NCI-H82 treated with DMSO at 0.1 percent for 48 hours (cell line): ENCODE results near the gene GPR63.
"Not testable (repeated sequence)": the region's sequence is repeated elsewhere in the genome, so short reads cannot be mapped to it uniquely, and the experiment has no call there.

Experiments used
- DNase-seq: peaks from one replicate; lab custom pipeline; 2025; ENCODE audit not compliant: unreplicated experiment; lab: John Stamatoyannopoulos, UW

Gene GPR63, protein sequence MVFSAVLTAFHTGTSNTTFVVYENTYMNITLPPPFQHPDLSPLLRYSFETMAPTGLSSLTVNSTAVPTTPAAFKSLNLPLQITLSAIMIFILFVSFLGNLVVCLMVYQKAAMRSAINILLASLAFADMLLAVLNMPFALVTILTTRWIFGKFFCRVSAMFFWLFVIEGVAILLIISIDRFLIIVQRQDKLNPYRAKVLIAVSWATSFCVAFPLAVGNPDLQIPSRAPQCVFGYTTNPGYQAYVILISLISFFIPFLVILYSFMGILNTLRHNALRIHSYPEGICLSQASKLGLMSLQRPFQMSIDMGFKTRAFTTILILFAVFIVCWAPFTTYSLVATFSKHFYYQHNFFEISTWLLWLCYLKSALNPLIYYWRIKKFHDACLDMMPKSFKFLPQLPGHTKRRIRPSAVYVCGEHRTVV

DNA sequence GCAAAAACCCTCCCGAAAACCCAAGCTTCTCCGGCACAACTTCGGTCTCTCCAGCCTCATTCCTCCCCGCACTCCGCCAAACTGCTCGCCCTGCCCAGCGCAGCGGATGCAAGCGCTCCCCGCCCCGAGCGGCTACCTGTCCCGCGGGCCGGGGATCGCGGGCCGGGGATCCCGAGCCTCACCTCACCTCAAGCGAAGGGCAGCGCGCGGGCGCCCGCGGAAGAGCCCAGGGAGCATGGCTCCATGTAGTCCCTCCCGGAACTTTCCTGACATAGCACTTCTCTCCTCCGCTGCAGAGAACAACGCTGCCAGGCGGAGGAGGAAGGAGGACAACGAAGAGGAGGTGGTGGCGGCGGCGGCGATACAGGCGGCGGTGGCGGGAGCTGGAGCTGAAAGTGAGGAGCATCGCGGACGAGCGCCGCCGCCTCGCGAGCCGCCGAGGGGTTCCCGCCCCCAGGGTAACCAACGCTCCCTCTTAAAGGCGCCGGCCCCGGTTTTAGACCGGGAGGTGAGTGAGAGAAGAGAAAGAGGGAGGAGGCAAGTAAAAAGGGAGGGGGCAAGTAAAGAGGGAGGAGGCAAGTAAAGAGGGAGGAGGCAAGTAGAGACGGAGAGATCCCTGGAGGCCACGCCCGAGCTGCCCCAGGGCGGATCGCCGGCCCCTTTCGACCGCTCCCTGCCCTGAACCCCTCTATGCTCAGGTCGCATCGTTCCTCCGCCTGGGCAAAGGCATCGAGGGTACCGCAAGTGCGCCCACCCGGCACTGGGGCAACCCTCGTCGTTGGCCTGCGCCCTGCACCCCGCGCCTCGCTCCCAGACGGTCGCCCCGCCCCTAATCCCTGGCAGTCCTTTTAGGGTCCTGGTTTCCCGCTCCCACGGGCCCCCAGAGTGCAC lies at the start of gene GPR63:
Gene GPR63 (minus strand): TSS at position 397 of the 891 bp plus-strand sequence. CDS start 37,746 bp downstream, outside the sequence.
- peak; percentile 58 for DNase-seq

DNA sequence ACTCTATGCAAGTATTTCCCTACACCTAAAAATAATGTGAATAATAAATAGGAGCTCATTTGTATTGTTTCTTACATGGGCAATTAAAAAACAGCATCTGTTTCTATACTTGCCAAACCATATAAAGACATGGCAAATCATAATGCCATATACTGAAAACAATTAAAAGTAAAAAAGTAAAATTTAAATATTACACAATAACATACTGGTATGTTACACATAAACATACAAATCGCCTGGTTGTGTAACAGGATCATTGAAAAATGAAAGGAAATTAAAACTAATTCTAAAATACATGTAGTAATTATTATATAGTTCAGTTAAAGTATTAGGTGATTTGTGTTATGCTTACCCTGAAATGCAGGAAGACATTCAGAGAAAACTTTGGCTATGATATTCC lies 49.2 kb upstream of the GPR63 start:
- DNase-seq, result no peak

DNA sequence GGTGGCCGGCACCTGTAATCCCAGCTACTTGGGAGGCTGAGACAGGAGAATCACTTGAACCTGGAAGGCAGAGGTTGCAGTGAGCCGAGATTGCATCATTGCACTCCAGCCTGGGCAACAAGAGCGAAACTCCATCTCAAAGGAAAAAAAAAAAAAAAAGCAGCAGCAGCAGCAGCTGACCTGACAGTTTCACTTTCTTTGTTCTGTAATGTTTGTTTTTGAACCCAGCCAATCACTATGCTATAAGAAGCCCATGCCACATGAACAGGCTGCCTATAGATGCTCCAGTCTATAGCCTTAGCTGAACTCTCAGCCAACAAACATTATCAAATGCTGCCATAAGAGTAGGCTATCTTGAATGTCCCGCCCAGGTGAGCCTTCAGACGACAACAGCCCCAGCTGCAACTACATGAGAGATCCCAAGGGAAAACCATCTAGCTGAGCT lies 47.9 kb upstream of the GPR63 start:
- DNase-seq, result not testable (repeated sequence)

DNA sequence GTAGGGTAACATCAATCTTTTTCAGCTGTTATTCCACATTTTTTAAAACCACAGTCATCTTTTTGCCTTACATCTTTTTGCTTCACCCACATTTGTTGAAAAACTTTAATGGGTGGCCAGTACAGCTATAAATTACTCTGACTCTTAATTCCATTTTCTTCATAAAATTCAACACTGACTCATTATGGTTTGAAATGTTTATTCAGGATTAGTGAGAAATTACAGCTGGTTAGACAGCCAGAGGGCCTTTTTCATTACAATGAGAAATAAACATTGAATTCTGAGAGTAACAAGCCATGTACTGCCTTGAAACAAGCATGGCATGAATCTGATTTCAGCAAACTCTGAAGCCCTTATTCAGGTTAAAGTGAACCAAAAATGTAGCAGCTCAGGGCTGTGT lies 40.9 kb upstream of the GPR63 start:
- no peak for DNase-seq

DNA sequence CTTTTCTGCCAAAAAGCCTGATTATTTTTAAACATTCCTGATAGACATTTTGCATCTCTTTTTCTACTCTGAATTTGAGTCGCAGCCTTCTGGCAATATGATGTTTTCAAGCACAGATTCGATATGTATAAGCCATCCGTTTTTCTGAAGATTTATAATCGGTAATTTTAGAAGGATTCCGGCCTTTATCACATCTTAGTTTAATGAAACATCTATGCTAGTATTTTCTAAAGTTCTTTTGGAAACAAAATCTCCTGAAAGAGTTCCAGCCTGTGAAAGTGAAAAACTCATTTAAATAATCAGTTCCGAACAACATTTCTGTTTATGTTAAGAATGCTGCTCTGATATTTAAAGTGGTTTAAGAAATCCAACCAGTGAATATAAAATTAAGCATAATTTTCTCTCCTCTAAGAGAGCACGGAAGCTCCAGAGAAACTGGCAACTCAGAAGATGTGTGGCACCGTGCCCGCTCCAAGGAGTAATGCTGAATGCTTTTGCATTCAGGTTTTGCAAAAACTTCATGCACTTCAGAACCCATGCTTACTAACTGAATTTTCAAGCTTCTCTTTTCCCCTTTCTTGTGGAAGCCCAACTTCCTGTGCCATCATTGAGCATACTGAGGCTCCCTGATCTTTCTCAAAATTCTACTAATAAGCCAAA lies 39.7 kb upstream of the GPR63 start:
- no peak for DNase-seq

DNA sequence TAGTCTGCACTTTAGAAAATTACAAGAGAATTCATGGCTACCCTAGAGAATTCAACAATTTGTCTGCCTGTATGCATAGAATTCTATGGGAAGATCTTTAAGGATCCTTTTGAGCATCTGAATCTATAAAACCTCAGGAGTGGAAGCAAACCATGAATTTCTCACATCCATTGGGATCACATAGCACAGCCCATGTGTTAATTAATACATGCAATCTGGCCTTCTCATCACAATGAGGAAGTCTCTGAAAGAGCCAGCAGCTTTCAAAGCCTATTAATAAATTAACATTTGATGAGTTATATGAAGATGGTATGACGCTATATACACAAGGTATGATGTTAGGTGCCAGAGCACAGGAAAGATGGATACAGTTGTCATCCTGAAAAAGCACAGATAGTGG lies 35.7 kb upstream of the GPR63 start:
- no peak for DNase-seq

DNA sequence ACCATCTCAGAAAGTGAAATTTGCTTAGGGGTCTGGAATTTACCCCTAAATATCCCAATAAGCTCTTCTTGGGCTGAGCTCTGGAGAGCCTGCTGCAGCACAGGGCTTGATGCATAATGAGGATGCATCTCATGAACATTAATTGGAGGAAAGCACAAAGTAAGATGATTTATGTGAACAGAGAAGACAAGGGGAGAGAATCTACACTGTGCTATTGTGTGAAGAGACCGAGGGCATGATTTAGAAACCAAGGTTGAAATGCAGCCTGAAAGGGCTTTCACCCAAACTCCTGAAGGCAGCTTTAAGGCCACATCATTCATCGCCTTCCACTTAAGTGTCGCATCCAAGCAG lies 27.8 kb upstream of the GPR63 start:
- DNase-seq, result no peak

DNA sequence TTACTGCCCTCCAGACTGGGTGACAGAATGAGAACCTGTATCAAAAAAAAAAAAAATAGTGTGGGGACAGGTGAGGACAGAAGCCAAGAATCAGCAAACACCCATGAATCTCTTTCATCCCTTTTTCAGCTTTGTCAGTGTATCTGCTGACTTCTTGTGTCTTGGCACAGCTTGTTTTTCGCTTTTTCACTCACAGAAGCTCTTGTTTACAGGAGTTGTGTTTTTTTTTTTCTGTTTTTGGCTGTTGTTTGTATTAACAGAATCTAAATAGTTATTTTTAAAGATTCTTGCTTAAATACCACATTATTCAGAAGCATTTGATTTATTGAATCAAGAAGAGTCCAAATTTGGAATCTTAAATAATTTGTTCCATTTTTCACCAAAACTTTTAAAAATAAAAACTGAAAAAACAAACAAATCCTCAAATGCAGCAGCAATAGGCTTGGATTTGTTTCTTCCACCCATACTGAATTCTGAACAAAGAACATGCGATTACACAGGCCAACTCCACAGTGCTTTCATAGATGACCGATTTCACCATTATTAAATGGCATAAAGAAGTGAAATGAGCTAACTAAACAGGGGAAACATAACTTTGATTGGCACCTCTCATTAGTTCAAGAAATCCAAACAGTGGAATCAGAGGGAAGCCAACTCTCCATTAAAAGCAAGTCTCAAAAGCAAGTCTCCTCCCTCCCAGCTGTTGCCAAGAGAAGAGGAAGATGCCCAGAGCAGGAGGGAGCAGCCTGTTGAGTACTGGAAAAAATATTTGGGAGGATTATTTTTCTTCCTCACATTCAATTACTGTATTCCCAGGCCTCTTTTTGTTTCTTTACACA lies 27.2 kb upstream of the GPR63 start:
- DNase-seq, result no peak

DNA sequence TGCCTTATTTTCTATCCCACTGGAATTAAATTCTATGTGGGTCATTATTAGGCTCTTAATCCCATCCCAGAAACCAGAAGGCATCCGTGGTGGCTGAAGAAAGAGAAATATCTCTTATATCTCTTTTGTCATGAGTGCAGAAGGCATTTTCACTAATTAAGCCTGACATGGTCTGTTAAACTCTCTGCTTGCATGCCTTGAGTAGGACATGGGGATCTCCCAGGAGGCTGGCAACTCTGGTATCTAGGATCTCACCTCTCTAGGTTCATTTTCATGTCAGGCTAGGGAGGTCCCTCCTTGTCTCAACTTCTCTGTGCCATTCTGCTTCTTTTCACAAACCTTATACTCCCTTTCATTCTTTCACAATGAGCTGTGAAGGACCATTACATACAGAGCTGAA lies 25.3 kb upstream of the GPR63 start:
- DNase-seq, result no peak

DNA sequence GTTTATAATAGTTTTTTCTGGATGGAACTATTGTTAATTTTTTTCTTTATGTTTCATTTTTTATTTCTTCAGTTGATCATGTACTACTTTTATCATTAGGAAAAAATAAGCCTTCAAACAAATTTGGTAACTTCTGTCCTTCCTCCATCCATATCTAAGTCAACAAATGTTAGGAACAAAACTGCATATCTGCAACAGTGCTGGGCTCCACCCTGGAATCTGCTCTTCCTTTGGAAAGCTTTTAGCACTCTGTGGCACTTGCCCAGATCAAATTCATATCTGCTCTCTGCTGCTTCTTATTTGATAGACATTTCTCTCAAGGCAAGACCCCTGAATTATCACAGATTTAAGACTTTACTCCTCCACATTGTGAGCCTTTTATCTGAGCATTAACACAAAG lies 24.3 kb upstream of the GPR63 start:
- no peak for DNase-seq

DNA sequence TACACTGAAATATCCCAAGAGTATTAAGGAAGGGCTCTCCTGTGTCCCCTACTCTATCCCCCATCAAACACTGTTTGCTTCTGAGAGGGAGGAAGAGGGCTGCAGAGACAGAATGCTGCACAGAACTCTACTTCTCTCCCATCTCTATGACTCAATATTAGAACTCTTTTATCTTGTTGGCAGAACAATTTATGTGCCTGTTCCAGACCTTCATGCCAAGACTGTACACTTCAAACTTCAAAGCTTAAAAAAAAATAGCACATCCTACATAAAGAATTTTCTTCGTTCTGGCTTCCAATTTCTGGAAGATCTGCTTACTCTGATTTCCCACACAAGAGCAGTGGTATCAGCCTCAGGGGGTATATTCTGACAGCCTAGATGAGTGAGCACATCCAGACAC lies 19.6 kb upstream of the GPR63 start:
- no peak for DNase-seq

DNA sequence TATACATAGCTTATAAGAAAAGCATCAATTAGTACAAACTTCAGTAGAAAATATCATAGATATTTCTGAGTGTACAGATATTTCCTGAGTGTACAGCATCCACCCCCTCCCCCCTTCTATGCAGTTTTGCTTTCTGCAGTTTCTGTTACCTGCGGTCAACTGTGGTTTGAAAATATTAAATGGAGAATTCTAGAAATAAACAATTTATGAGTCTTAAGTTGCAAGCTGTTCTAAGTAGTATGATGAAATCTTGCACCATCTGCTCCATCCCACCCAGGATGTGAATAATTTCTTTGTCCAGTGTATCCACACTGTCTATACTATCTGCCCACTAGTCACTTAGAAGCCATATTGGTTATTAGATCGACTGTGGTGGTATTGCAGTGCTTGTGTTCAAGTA lies 15.8 kb upstream of the GPR63 start:
- no peak for DNase-seq

DNA sequence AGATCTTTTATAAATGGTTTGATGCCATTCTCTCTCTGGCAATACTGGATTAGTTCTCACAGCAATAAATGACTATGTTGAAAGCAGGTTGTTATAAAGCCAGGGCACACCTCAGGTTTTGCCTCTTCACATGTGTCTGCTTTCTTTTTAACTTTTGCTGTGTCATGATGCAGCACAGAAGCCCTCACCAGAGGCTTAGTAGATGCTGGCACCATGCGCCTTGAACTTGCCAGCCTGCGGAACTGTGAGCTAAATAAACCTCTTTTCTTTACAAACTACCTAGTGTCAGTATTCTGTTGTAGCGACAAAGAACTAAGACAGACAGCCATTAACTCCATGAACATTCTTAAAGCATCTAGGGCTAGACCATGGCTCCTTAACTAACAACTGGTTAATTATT lies 15.3 kb upstream of the GPR63 start:
- no peak for DNase-seq

DNA sequence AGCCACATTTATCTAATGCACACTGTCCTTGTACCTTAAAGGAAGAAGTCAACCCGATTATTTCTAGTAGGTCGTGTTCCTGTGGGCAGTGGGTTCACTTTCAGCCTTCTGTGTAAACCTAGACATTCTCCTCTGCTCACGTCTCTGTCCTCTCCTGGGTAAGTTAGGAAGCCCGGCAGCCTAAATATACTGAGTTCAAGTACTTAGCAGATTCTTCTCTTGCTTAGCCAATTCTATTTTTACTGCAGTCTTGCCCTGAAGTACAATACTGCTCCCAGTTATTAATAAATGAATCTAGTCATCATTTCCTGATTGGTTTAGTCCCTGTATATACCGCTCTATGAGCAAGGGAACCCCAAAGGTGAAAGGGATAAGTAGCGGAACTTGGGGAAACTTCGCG lies 14.6 kb upstream of the GPR63 start:
- DNase-seq, result no peak

DNA sequence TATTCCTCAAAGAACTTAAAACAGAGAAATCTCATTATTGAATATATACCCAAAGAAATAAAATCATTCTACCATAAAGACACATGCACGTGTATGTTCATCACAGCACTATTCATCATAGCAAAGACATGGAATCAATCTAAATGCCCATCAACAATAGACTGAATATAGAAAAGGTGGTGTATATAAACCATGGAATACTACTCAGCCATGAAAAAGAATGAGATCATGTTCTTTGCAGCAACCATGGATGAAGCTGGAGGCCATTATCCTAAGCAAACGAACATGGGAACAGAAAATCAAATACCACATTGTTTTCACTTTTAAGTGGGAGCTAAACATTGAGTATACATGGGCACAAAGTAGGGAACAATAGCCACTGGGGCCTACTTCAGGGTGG lies 12.3 kb upstream of the GPR63 start:
- no peak for DNase-seq

DNA sequence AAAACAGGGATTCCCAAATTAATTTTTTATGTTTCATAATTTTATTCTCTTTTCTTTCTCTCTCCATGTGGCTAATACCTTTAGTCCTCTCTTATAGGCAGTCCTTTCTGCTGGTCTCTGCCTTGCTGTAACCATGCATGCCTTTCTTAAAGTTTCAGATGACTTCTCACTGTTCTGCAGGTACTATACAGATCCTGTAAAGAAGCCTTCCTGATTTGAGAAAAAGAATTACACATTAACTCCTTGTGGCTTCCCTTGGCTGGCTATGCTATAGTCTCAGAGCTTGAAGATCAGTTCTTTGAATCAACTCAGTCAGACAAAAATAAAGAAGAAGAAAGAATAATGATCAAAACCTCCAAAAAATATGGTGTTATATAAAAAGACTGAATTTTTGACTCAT lies 7.3 kb upstream of the GPR63 start:
- DNase-seq, result no peak

DNA sequence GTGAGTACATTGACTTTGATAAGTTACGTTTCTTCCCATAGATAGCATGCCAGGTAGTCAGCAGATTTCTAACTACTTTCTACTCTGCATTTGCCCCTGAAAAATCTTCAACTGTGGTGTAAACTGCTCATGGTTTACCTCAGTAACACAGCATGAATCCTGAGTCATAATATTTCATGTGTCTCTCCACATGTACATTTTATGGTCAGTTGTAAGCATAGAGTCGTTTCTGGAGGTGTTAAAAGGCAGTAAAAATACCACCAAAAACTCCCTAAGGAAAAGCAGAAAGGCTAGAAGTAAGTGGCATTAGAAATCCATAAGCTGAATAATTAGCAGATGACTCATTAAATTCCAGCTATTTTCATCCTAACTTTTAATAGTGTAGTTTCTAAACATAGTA lies 4.1 kb upstream of the GPR63 start:
- no peak for DNase-seq

DNA sequence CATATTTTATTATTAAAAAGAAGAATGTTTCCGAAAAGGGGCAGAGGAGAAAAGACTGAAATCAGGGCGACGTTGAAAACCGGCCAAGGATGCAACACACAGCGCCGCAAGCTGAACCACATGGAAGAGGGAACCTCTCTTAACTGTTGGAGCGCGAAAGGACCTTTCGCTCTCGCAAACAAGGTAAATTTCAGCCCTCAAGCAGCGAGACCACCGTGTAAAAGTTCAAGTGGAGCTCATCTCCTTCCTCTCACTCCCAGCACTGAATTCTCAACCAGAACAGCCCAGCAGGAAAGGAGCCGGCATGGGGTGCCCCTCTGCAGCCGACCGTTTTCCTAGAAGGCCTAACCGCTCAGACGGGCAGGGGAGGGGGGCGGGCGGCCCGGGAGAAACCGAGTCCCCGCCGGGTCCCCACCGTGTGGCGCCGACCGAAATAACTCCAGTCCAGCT lies 621 bp downstream of the GPR63 start:
- no peak for DNase-seq

DNA sequence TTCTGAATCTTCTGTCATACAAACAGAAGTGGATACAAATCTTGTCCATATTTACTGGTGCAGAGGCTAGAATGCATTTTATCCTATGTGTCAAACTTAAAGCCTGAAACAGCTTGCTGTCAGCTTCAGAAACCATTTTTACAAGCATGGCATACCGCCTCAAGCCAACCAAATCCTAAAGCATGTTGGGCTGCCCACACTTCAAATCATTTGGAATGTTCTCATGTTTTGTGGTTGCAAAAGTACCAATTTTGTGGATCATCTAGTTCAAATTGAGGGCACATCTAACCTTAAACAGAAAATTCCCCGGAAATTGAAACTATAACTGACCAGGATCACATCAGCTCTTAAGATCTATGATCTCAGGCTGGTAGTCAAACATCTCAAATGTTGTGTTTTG lies 3.2 kb downstream of the GPR63 start:
- DNase-seq, result no peak

DNA sequence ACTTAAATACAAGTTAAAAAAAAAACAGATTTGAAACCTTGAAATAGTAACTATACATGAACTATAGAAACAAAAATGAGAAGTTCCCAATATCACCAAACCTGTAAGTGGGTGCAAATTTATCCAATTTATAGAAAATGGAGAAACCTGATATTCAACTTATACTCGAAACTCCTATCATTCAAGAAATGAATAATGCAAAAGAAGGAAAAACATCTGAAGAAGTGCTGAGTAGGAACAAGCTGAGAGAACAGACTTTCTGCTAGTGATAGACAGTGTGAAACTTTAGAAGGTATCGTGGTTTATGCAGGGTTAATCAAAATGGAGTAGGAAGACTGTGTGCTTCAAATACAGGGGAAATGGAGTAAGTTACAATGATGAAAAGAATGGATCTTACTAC lies 4.5 kb downstream of the GPR63 start:
- no peak for DNase-seq

DNA sequence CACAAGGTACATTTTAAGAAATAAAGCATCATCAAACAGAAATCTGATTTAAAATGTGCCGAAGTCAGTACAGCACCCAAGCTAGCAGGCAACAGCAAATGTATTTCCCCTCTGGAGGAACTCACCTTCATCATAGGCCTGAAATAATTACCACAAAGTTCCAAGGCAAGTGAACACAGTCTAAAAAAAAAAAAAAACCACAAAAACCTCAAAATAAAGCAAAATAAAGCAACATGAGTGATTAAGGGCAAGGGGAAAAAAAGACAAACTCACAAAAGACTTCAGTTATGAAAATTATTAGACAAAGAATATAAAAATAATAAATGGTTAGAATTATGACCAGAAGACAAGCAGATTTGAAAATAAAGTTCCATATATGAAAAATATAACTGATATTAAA lies 10.4 kb downstream of the GPR63 start:
- no peak for DNase-seq
